IPS-18a (cell line): Measurements from ENCODE around the gene IRS2.

ENCODE experiments used
- H3K27ac ChIP-seq: one replicate; pipeline ENCODE4 v1.5.1; 2013; ENCODE audit warnings: low read length
- H3K27me3 ChIP-seq: one replicate; pipeline ENCODE4 v1.6.1; 2013; ENCODE audit warnings: mild to moderate bottlenecking, low read length; ENCODE audit not compliant: control insufficient read depth, insufficient read depth
- H3K36me3 ChIP-seq: one replicate; pipeline ENCODE4 v1.6.1; 2013; ENCODE audit warnings: low read depth, low read length; ENCODE audit not compliant: control insufficient read depth
- H3K4me1 ChIP-seq: one replicate; pipeline ENCODE4 v1.6.1; 2013; ENCODE audit warnings: low read depth, low read length; ENCODE audit not compliant: control insufficient read depth
- H3K4me3 ChIP-seq: one replicate; pipeline ENCODE4 v1.5.1; 2013; ENCODE audit warnings: low read length
- H3K9ac ChIP-seq: one replicate; pipeline ENCODE4 v1.6.1; 2013; ENCODE audit warnings: mild to moderate bottlenecking, low read length, moderate library complexity
- H3K9me3 ChIP-seq: one replicate; pipeline ENCODE4 v1.6.1; 2013; ENCODE audit warnings: low read depth, low read length; ENCODE audit not compliant: control insufficient read depth

The IRS2 gene

GRCh38 chr13:109773276-109773675 is 13.1 kb downstream of the IRS2 start:
- Histone ChIP-seq H3K27ac (no peak overlapping the region), H3K4me3 (no peak overlapping the region), H3K9ac (no peak overlapping the region), H3K9me3 (no peaks in the 10 kb centered on the region), H3K27me3 (no peaks in the 10 kb centered on the region), H3K36me3 (no peaks in the 10 kb centered on the region), H3K4me1 (no peaks in the 10 kb centered on the region)

DNA sequence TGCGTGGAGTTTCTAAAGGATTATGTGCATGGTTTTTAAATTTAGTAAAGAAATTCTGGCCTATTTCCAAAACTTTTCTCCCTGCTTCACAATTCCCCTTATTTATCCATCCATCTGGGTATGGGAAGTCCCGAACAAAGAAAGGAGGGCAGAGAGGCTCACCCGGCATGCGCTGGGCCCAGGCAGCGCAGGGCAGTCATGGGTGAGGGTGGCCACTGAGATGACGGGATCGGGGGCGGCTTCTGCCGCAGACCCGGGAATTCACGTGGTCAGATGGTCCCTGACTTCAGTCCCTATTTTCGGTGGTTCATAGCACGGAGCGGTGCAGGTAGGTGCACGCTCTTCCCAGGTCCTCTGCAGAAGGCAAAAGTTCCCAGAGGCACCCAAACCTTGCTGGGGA is 14.5 kb downstream of the IRS2 start:
- Histone ChIP-seq H3K36me3 (no peaks in the 10 kb centered on the region), H3K4me1 (no peaks in the 10 kb centered on the region), H3K9me3 (no peaks in the 10 kb centered on the region), H3K9ac (no peak overlapping the region), H3K27ac (no peak overlapping the region), H3K27me3 (no peaks in the 10 kb centered on the region), H3K4me3 (no peak overlapping the region)

DNA sequence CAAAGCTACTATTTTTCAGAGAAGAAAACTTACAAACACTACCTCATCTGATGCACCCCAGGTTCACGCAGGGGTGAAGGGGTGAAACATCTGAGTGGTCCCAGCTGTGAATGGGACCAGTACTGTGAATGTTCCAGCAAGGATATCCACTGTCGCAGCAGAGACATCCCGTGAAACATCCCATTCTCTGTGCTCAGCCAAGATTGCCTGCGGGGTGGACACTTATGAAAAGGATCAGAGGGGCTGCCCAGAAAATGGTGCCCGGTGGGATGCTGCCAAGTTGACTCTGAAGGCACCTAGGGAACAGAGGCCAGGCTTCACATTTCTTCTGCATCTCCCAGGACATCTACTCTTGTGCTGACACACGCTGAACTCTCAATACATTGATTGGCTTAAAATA is 15.9 kb downstream of the IRS2 start:
- H3K9ac ChIP-seq = no peak overlapping the region
- no peaks in the 10 kb centered on the region for H3K36me3 ChIP-seq
- H3K4me3 ChIP-seq = no peak overlapping the region
- no peaks in the 10 kb centered on the region for H3K9me3 ChIP-seq
- H3K27me3 ChIP-seq = no peaks in the 10 kb centered on the region
- no peak overlapping the region for H3K27ac ChIP-seq
- H3K4me1 ChIP-seq = no peaks in the 10 kb centered on the region

- Histone ChIP-seq H3K9ac (no peak overlapping the region), H3K27me3 (no peaks in the 10 kb centered on the region), H3K36me3 (no peaks in the 10 kb centered on the region)
Observed at GRCh38 chr13:109769921-109770320, 16.5 kb downstream of the IRS2 start.

GRCh38 chr13:109769275-109769674 is 17.1 kb downstream of the IRS2 start:
- Histone ChIP-seq H3K9me3 (no peaks in the 10 kb centered on the region), H3K27me3 (no peaks in the 10 kb centered on the region), H3K9ac (no peak overlapping the region), H3K27ac (no peak overlapping the region), H3K4me3 (no peak overlapping the region), H3K36me3 (no peaks in the 10 kb centered on the region), H3K4me1 (peaks cover 3% of the 10 kb centered on the region)

More at GRCh38 chr13:109769921-109770320, 16.5 kb downstream of the IRS2 start:
- Histone ChIP-seq H3K4me3 (no peak overlapping the region), H3K27ac (no peak overlapping the region), H3K9me3 (no peaks in the 10 kb centered on the region), H3K4me1 (no peaks in the 10 kb centered on the region)

DNA sequence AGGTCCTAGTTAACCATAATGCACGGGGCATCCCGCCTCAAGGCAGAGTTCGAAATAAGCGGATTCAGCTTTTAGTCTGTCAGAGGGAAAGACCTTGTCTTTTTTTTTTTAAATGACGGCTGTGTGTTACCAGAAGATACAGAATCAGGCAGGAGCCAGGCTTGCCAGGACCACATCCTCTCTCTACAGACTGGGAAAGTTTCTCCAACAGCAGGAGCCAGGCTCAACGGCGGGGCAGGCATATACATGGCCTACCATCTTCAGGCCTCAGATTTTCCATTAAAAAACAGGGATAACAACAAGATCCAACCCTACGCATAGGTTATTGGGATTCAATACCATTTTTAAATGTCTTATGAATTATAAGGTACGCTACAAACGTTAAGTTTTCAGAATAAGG is 17.8 kb downstream of the IRS2 start:
- Histone ChIP-seq H3K9ac (no peak overlapping the region), H3K9me3 (no peaks in the 10 kb centered on the region), H3K4me3 (no peak overlapping the region), H3K27me3 (no peaks in the 10 kb centered on the region), H3K4me1 (peaks cover 3% of the 10 kb centered on the region), H3K27ac (no peak overlapping the region), H3K36me3 (no peaks in the 10 kb centered on the region)

DNA sequence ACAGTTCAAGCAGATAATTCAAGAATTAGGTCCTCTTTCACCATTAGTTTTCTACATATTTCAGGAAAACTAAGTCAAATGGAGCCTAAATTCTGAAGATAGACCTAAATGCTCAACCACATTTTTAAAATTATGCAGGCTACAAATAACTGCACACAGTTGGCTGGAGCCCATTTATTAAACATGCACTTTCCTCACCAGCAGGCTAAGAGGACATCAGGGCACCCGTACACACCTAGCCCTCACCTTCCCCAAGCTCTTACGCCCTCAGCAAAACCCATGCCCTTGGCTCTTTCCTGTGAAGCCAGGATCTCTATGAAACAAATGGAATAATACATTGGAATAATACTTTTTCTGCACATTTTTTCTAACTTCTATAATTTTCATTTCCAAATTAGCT is 18.2 kb downstream of the IRS2 start:
- Histone ChIP-seq H3K4me1 (peaks cover 3% of the 10 kb centered on the region), H3K27me3 (no peaks in the 10 kb centered on the region), H3K9ac (no peak overlapping the region), H3K4me3 (no peak overlapping the region), H3K9me3 (no peaks in the 10 kb centered on the region), H3K36me3 (no peaks in the 10 kb centered on the region), H3K27ac (no peak overlapping the region)

GRCh38 chr13:109767023-109767422 is 19.4 kb downstream of the IRS2 start:
- H3K9me3 ChIP-seq = no peaks in the 10 kb centered on the region
- H3K27me3 ChIP-seq = no peaks in the 10 kb centered on the region
- H3K36me3 ChIP-seq = no peaks in the 10 kb centered on the region
- peaks cover 3% of the 10 kb centered on the region for H3K4me1 ChIP-seq
- H3K9ac ChIP-seq = no peak overlapping the region
- no peak overlapping the region for H3K4me3 ChIP-seq
- no peak overlapping the region for H3K27ac ChIP-seq

GRCh38 chr13:109764470-109765291 is 21.7 kb downstream of the IRS2 start:
- Histone ChIP-seq H3K36me3 (no peaks in the 10 kb centered on the region), H3K4me3 (no peak overlapping the region), H3K27ac (no peak overlapping the region), H3K4me1 (peaks cover 3% of the 10 kb centered on the region), H3K9ac (no peak overlapping the region), H3K27me3 (no peaks in the 10 kb centered on the region), H3K9me3 (no peaks in the 10 kb centered on the region)

GRCh38 chr13:109764045-109764444 is 22.3 kb downstream of the IRS2 start:
- H3K4me1 ChIP-seq = peaks cover 3% of the 10 kb centered on the region

GRCh38 chr13:109762791-109763190 is 23.6 kb downstream of the IRS2 start:
- Histone ChIP-seq H3K27ac (no peak overlapping the region), H3K9ac (no peak overlapping the region), H3K4me1 (peaks cover 3% of the 10 kb centered on the region), H3K4me3 (no peak overlapping the region), H3K36me3 (no peaks in the 10 kb centered on the region), H3K27me3 (no peaks in the 10 kb centered on the region), H3K9me3 (no peaks in the 10 kb centered on the region)

More at GRCh38 chr13:109764045-109764444, 22.3 kb downstream of the IRS2 start:
- no peak overlapping the region for H3K27ac ChIP-seq
- no peaks in the 10 kb centered on the region for H3K27me3 ChIP-seq
- H3K4me3 ChIP-seq = no peak overlapping the region
- H3K9me3 ChIP-seq = no peaks in the 10 kb centered on the region
- no peak overlapping the region for H3K9ac ChIP-seq
- H3K36me3 ChIP-seq = no peaks in the 10 kb centered on the region

GRCh38 chr13:109761695-109762094 is 24.7 kb downstream of the IRS2 start:
- H3K27ac ChIP-seq = no peak overlapping the region
- H3K9me3 ChIP-seq = no peaks in the 10 kb centered on the region
- H3K4me1 ChIP-seq = peaks cover 3% of the 10 kb centered on the region
- no peaks in the 10 kb centered on the region for H3K27me3 ChIP-seq
- H3K4me3 ChIP-seq = no peak overlapping the region
- H3K36me3 ChIP-seq = no peaks in the 10 kb centered on the region
- H3K9ac ChIP-seq = no peak overlapping the region
